OCI-LY7 (cell line): Measurements from ENCODE around the gene UGDH. TPM values are rescaled to one million over a fixed set of nuclear protein-coding genes. Genes with fewer than 3 reads are reported as not detected.

ENCODE experiments used
- BruUV-seq: library from RNA; stranded (reverse); fragments of 400-500 nt; replicated peaks from 2 replicates; lab custom pipeline; 2021; lab: Mats Ljungman, UMichigan
- CTCF ChIA-PET: fragments of 300-600 bp; sonication (Branson Sonifier 250); formaldehyde crosslinking; loops from one replicate; lab custom pipeline; 2022; ENCODE audit warnings: antibody characterized with exemption; ENCODE audit not compliant: unreplicated experiment; lab: Charles Lee
- POLR2A ChIA-PET: fragments of 300-600 bp; sonication (Branson Sonifier 250); formaldehyde crosslinking; loops from one replicate; lab custom pipeline; 2022; ENCODE audit warnings: antibody characterized with exemption; lab: Charles Lee
- DNase-seq: peaks from one replicate; pipeline ENCODE4 v3.0.0-alpha.2; 2015; ENCODE audit warnings: low spot score
- H2AFZ ChIP-seq: fragments of 200-600 bp; sonication (generic), shearing (Covaris generic); 2 replicates; pipeline ENCODE4 v1.6.1; 2014; ENCODE audit warnings: mild to moderate bottlenecking, antibody characterized with exemption, low read length, moderate library complexity
- H3K27ac ChIP-seq: fragments of 200-600 bp; sonication (generic); 2 replicates; pipeline ENCODE4 v1.5.1; 2014; ENCODE audit warnings: mixed run types, low read depth, mild to moderate bottlenecking, moderate library complexity, low read length, inconsistent platforms; ENCODE audit not compliant: poor library complexity, severe bottlenecking
- H3K36me3 ChIP-seq: fragments of 200-600 bp; sonication (generic); 2 replicates; pipeline ENCODE4 v1.6.1; 2014; ENCODE audit warnings: mild to moderate bottlenecking, antibody characterized with exemption, low read length, moderate library complexity, mixed read lengths; ENCODE audit not compliant: insufficient read depth
- H3K4me1 ChIP-seq: fragments of 200-600 bp; sonication (generic); 2 replicates; pipeline ENCODE4 v1.5.1; 2014; ENCODE audit warnings: mild to moderate bottlenecking, low read length; ENCODE audit not compliant: insufficient read depth, poor library complexity, severe bottlenecking
- H3K4me2 ChIP-seq: fragments of 200-600 bp; sonication (generic); 2 replicates; pipeline ENCODE4 v1.6.1; 2014; ENCODE audit warnings: mild to moderate bottlenecking, low read length
- H3K4me3 ChIP-seq: fragments of 200-600 bp; sonication (generic); 2 replicates; pipeline ENCODE4 v1.5.1; 2014; ENCODE audit warnings: mild to moderate bottlenecking, low read depth, low read length; ENCODE audit not compliant: poor library complexity, severe bottlenecking
- H3K79me2 ChIP-seq: fragments of 200-600 bp; sonication (generic); 2 replicates; pipeline ENCODE4 v1.6.1; 2016; ENCODE audit warnings: low read depth, mild to moderate bottlenecking, low read length, moderate library complexity, mixed read lengths; ENCODE audit not compliant: insufficient read depth
- H3K9me2 ChIP-seq: fragments of 200-600 bp; sonication (generic); 2 replicates; pipeline ENCODE4 v1.6.1; 2016; ENCODE audit warnings: mild to moderate bottlenecking, low read length, mixed read lengths; ENCODE audit not compliant: insufficient read depth
- H3K9me3 ChIP-seq: fragments of 200-600 bp; sonication (generic); 2 replicates; pipeline ENCODE4 v1.6.1; 2014; ENCODE audit warnings: mild to moderate bottlenecking, mixed run types, low read length, mixed read lengths
- H4K20me1 ChIP-seq: fragments of 200-600 bp; sonication (generic); 2 replicates; pipeline ENCODE4 v1.6.1; 2014; ENCODE audit warnings: mild to moderate bottlenecking, antibody characterized with exemption, low read length, moderate library complexity, mixed read lengths; ENCODE audit not compliant: insufficient read depth
- CTCF ChIP-seq: fragments of 200-600 bp; sonication (generic); conservative IDR thresholded peaks from 2 replicates; pipeline ENCODE4 v1.5.1; 2014; ENCODE audit warnings: mild to moderate bottlenecking, antibody characterized with exemption, low read length, moderate library complexity, mixed read lengths
- EZH2phosphoT487 ChIP-seq: fragments of 200-600 bp; sonication (generic); IDR thresholded peaks from 2 replicates; pipeline ENCODE4 v1.6.1; 2018; ENCODE audit warnings: low read depth, borderline replicate concordance, mild to moderate bottlenecking, mixed run types, antibody characterized with exemption, low read length, moderate library complexity, mixed read lengths
- intact Hi-C: fragments of 100-400 bp; cut with micrococcal nuclease; formaldehyde crosslinking; loops from one replicate; pipeline ENCODE4 v1.10.0; 2022; ENCODE audit not compliant: unreplicated experiment
- total RNA-seq, 2 experiments: library from RNA; depleted of rRNA in 1 of 2; stranded (reverse); fragments of >200 nt in 1 of 2; shearing (Covaris generic) in 1 of 2; gene quantifications; 2 replicates each; pipeline ENCODE4 v1.2.3, GENCODE V29; 2014 to 2022

UGDH gene
- total RNA-seq, 2 experiments from 2014 or later, result 8.1 to 33.6 TPM

DNA sequence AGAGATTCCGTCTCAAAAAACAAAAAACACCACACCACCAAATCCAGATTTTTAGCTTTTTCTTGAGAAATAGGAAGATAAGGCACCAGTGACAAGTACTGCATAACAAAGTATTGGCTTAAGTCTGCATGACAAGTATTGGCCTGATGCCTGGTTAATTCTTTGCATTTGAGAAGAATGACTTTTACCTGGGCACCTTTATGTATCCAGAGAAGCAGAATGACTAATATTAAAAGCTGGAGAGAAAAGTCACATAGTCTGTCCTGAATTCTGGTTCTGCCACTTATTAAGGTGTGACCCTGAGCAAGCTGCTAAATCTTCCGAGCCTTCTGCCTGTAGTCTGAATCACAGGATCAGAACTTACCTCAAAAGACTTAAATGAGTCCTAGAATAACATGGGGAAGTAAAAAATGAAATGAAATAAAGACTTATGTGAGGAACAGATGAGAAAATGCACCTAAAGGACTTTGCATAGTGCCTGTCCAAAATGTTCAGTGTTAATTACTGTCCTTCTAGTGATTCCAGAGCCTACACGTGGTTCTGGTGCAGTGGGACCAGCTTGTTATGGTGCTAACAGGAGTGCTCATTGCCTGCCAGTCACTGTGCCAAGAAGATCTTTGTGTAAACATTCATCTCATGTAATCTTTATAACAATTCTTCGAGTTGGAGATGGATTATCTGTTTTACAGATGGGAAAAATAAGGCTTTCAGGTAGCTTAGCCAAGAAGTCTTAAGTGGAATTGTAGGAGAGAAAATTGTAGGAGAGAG, 31.6 kb downstream of the UGDH start:
- Histone ChIP-seq H4K20me1 (no peaks in the 10 kb centered on the region), H2AFZ (no peak overlapping the region), H3K4me1 (no peaks in the 10 kb centered on the region), H3K79me2 (no peaks in the 10 kb centered on the region), H3K4me3 (no peak overlapping the region), H3K27ac (no peak overlapping the region), H3K4me2 (no peak overlapping the region), H3K9me3 (no peaks in the 10 kb centered on the region), H3K36me3 (peaks cover 11% of the 10 kb centered on the region; the same call in 1 of the 2 replicates), H3K9me2 (no peaks in the 10 kb centered on the region)
- no peak for DNase-seq
- ChIA-PET POLR2A (interaction anchor here (0.7 to 1.1 kb wide), 2 partner anchors 14 to 15 kb away, joined by 3 read pairs; no protein-coding TSS in a partner anchor), CTCF (no interaction called here)
- TF ChIP-seq CTCF (no peak), EZH2phosphoT487 (no peak)
- no TSS peak for BruUV-seq
- intact Hi-C loops, result no loop called here

DNA sequence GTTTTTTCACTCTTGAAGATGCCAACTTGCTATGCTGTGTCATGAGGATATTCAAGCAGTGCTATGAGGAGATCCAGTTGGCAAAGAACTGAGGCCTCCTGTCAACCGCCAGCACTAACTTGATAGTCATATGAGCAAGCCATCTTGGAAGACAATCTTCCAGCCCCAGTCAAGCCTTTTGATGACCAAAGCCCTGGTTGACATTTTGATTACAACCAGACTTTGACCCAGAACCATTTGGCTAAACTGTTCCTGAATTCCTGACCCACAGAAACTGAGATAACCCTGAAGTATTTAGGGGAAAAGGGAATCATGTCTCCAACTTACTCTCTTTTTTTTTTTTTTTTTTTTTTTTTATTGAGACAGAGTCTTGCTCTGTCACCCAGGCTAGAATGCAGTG, 32.9 kb downstream of the UGDH start:
- POLR2A ChIA-PET, result no interaction called here
- Histone ChIP-seq H3K79me2 (no peaks in the 10 kb centered on the region), H3K4me1 (no peaks in the 10 kb centered on the region), H2AFZ (no peak overlapping the region), H3K9me2 (no peaks in the 10 kb centered on the region), H3K4me3 (no peak overlapping the region), H3K36me3 (peaks cover 4% of the 10 kb centered on the region; the same call in 1 of the 2 replicates), H3K27ac (no peak overlapping the region), H4K20me1 (no peaks in the 10 kb centered on the region), H3K4me2 (no peak overlapping the region), H3K9me3 (no peaks in the 10 kb centered on the region)
- intact Hi-C loops, result no loop called here
- no peak for DNase-seq
- TF ChIP-seq EZH2phosphoT487 (no peak), CTCF (no peak)
- no TSS peak for BruUV-seq
- CTCF ChIA-PET, result no interaction called here

DNA sequence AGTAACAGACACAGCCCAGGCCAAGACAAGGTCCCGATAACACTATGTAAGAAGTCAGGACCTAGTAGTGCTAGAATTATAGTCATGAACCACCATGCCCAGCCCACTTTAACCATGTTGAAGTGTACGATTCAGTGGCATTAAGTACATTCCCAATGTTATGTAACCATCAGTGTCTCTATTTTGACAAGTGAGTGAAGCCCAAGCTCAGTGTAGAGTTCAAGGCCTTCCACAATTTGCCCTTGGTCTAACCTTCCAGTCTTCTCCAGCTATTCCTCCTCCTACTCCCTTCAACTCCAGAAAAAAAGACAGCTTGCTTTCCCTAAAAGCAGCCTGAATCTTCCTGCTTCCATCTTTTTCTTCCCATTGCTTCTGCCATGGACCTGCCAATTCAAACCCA, 36.9 kb downstream of the UGDH start:
- no peak for DNase-seq
- Histone ChIP-seq H3K9me3 (no peaks in the 10 kb centered on the region), H3K27ac (no peak overlapping the region), H3K9me2 (no peaks in the 10 kb centered on the region), H3K36me3 (no peaks in the 10 kb centered on the region), H2AFZ (no peak overlapping the region), H3K4me3 (no peak overlapping the region), H3K79me2 (no peaks in the 10 kb centered on the region), H3K4me1 (no peaks in the 10 kb centered on the region), H4K20me1 (no peaks in the 10 kb centered on the region), H3K4me2 (no peak overlapping the region)
- TF ChIP-seq CTCF (no peak), EZH2phosphoT487 (no peak)
- intact Hi-C loops, result no loop called here
- CTCF ChIA-PET, result no interaction called here
- POLR2A ChIA-PET, result no interaction called here
- BruUV-seq, result no TSS peak
